GM18870 (cell line): ENCODE data around the gene CREB3L1.

Experiments used
- ATAC-seq: cut with Tn5 transposase; IDR thresholded peaks from one replicate; pipeline ENCODE4 v1.9.1; 2021; ENCODE audit warnings: moderate library complexity; ENCODE audit not compliant: unreplicated experiment

The CREB3L1 gene

DNA sequence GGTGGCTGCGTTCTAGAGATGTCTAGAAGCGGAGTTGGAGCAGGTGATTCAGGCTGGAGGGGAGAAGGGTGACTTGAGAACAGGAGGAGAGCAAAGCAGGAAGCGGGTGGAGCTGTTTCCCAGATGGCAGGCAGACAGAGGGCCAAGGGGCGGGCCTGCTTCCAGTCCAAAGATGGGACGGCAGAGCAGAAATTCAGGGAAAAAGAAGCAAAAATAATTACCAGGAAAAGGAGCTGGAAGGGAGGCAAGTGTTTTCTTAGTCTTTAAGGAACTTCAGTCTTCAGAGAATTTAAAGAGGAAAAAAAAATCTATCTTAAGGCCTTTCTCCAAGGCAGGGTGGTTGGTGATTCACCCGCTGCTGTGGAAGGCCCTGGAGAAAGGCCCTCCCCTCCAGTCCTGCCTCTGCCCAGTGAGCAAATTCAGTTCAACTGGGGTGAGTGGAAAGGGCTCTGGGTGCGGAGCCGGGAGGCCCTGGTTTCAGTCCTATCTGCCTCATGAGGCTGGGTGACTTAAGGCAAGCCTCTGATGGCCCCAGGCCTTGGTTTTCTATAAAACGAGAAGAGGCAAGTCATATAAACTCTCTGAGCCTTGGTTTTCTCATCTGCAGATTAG, 4.5 kb upstream of the CREB3L1 start:
- no peak for ATAC-seq

DNA sequence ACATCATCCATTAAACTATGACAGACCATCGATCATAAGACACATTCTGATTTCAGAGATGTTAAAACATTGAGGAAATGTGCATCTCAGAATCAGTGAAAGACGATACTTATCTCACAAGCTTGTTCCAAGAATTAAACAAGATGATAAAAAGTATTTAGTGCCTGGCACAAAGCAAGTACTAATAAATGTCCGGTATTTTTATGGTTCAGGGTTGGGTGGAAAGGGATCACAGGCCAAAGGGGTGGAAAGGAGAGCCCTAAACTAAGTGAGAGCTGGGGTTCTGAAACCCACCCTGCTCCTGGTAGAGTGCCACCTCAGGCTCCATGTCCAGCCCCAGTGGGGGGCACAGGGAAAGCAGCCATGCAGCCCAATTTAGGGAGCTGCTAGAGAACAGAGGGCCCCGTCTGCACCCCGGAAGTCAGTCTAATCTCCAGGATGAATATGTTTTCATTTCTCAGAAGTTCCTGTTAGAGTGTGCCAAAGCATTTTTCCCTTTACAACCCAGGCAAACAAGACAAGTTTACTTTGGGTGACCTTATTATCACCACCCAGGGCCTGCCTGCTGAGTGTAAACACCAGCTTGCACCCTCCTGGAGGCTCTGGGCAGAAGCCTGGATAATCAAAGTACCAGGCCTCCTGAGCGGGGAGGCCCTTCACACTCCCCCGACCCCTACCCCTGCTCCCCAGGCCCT, 3.8 kb upstream of the CREB3L1 start:
- no peak for ATAC-seq

DNA sequence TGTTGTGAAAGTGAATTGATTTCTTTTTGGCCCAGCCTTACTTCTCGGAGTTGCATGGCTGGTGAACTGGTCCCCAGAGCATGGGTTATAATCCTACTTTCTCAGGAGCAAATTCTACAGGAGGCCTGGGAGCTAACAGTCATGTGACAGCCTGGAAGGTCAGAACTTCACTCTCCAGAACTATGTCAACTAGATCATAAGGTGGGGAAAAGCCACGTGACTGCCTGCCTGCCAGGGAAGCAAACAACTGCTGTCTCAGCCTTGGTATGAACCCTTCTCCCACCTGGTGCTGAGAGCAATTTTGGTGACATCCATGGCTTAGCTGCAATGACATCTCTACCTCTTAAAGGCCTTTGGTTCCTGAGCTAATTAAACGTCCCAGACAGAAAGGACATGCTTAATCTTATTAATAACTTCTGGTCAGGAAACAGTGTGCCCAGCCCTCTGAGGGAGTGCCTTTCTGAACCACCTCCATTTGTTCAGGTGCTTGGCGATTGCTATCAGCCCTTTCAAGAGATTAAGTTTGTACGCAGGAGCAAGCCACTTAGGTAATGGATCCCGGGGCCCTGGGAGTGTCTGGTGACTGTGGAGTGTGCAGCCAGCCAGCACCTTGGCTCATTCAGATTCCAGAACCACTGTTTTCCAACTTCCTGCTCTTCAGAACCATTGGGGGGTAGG, 1.4 kb upstream of the CREB3L1 start:
- ATAC-seq = no peak

DNA sequence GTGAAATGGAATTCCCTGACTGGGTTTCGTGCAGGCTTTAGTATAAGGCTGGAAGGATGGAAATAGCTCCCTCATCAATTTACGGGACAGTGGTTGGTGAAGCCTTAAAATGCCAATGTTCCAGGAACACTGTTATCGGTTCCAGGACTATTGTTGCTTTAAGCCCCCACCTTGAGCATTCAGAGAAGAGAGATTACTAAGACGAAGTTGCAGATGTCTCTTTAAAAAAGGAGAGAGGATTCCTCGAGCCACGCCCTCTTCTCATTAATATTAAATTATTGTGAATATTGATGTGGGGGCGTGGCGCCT, 195 bp upstream of the CREB3L1 start:
- ATAC-seq = no peak

DNA sequence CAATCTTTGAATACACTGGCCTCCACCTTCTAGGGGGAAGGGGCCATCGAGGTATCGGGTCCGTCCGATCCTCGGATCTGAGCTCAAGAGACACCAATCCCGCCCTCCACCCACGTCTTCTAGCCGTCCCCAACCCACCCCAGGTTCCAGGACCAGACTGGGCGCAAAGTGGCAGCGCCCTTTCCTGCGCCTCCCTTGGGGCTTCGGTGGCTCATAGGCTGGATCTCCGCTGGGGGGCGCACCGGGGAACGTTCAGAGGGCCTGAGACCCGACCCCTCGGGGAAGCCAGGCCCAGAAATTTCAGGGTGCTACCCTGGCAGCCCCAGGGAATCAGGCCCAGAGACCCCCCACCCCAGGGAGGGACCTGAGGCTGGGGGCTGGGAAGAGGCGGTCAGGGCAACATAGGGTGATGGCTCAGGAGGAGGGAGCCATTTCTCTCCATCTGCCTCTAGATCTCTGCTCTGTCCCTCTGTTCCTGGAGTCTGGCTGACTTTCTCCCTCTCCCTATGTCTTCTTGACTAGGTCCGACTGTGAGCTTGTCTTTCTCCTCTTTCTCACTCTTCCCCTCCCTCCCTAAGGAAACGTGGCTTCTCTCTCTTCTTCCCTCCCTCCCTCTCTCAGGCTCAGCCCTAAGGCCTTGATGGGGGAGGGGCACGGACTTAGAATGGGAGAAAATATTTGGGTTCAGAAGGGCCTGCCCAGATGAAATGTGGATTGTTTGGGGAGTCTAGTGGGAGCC, 1.1 kb downstream of the CREB3L1 start:
- ATAC-seq = no peak

DNA sequence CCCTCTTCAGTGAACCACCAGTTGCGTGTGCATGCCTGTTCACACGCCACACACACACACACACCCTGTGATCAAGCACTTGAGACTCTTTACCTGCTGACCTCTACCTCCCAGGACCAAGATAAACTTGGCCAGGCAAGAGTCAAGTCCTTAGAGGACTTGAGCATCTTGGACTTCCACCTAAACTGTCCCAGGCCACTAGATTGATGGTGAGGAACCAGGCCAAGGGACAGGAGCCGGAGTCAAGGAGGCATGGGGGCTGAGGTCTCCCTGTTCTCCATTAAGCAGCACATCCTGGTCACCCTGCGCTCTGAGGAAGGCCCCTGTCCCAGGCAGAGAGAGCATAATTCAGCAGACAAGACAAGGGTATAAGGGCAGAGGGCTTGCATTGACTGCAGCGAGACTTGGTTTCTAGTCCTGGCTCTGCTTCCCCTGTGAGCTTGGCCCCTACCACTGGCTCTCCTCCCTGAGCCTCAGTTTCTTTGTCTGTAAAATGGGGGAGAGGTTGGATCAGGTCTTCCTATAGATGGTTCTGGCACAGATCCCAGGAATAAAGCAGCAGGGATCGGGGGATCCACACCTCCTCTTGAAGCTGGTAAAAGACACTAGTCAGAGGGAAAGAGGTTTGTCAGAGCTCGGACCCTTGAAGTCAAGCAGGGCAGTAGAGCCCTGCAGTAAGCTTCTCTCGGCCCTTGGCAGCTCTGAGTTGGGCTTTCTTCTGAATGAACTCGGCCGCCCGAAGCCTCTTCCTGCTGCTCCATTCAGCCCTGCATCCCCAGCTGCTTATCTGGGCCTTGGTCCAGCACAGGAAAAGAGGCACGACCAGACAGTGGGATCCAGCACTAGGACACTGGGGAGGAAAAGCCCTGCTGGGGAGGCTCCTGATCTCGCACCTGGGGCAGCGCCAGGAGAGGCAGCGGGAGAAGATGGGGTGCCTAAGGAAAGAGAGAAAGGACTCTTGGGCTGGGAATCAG, 2.0 kb downstream of the CREB3L1 start:
- no peak for ATAC-seq

DNA sequence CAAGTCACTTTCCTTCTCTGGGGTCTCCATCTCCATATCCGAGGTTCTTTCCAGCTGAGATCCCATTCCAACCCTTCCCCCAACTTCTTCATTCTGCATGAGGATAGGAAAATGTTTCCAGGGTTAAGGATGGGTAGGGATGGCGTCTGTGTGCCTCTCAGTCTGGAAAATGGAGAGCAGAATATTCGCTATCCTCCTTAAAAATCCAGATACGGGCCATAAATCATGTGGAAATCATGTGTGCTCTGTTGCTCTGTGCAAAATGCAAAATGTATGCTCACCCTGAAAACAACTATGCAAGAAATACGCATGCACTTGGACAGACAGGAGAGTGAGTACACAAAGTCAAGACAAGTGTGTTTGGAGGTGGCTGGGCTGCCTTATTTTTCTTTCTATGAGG, 3.2 kb downstream of the CREB3L1 start:
- no peak for ATAC-seq

DNA sequence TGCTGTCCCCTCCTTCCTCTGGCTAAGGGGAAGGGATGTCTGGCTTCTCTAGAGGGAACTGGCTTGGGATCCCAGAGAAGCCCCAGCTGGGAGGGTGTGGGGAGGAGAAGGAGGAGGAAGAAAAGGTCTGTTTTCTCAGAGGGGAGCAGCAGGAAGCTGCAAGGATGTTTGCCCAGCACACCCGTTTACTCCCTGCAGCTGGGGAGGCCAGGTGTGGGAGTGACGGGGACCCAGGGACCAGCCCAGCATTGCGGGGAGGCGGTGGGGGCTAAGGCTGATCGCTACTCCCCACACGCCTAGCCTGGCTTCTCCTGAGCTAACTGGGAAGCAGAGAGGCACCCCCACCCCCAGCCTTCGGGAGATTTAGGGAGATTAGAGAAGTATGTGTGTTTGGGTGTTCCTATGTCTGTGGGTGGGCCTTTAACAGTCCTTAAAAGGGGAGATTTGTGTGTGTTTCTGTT, 3.9 kb downstream of the CREB3L1 start:
- ATAC-seq = no peak

DNA sequence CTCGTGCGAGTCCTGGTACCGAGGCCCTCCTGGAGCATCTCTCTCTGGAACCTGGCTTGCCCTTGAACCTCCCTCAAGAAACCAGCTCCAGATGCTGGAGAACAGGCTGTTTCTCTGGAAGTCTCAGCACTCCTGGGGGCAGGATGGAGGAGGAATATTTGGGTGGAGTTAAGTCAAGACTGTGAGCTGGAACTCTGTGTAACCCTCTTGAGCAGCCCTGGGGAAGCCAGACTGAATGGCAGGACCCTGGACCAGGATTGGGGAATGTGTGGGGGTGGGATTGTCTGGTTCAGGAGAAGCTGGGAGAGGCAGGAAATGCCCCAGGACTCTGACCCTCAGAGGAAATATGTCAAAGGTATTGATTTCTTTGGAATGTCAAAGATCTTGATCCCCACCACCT, 7.7 kb downstream of the CREB3L1 start:
- no peak for ATAC-seq

DNA sequence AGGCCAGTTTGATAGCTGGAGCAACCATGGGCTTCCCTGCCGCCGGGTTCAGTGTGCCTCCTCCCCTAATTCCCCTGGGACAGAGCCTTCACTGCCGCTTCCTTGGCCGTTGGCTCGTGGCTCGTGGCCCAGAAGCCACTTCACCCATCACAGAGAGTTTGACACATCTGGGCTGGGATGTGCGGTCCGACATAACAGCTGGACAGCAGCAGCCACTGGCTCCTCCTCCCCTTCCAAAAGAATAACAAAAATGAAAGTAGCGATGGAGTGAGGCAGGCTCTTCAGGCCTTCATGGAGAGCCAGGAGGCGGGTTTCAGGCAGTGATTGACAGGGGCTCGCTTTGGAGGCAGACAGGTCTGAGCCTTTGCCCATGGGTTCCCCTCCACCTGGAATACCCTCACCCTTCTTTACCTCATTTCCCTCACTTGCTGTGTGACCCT, 8.2 kb downstream of the CREB3L1 start:
- ATAC-seq = no peak

DNA sequence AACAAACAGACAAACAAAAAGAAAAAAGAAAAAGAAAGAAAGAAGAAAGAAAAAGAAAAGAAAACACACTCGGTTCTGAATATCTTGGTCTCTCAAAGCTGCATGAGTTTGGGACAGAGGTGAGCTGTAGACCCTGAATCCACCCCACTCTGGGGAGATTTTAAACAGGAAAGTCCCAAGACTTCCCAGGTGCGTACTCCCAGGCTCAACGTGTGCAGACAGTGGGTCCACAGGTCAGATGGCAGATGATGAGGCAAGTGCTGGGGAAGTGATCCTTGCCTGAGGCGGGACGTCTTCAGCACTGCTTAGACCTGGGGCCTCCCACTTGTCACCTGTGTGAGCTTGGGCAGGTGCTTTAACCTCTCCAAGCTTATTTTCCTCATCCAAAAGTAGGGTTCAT, 9.3 kb downstream of the CREB3L1 start:
- no peak for ATAC-seq

DNA sequence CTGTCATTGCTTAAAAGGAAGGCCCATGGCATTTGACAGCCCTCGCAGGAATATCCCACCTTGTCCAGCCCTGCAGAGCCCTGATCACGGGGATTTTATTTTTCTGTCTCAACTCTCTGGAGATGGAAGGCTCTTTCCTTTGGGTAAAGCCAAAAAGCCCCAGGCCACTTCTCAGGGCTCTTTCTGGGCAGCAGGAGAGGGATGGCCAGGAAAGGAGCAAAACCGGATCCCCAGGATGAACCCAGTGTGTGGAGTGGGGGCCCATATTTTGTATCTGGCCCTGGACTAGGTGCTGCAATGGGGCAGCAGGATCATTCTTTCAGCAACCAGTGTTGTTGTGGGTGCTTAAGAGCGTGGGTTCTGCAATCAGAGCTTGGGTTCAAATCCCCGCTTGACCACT, 11.0 kb downstream of the CREB3L1 start:
- no peak for ATAC-seq

DNA sequence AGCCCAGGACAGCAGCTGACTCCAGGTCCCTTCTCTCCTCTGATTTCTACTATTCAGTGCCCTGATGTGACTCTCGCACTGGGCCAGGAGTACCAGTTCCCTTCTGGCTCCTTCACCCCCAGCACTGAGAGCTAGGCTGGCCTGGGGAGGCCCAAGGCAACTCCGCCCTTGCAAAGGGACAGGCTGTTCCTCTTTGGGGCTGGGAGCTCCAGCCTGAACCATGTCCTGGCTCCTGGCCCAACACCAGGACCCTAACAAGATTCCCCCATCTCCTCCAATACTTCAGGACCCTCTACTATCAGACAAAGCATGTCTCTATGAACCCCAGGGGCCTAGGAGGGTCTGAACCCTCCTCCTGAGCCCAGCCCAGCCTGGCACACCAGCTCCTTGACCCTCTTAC, 12.5 kb downstream of the CREB3L1 start:
- no peak for ATAC-seq

DNA sequence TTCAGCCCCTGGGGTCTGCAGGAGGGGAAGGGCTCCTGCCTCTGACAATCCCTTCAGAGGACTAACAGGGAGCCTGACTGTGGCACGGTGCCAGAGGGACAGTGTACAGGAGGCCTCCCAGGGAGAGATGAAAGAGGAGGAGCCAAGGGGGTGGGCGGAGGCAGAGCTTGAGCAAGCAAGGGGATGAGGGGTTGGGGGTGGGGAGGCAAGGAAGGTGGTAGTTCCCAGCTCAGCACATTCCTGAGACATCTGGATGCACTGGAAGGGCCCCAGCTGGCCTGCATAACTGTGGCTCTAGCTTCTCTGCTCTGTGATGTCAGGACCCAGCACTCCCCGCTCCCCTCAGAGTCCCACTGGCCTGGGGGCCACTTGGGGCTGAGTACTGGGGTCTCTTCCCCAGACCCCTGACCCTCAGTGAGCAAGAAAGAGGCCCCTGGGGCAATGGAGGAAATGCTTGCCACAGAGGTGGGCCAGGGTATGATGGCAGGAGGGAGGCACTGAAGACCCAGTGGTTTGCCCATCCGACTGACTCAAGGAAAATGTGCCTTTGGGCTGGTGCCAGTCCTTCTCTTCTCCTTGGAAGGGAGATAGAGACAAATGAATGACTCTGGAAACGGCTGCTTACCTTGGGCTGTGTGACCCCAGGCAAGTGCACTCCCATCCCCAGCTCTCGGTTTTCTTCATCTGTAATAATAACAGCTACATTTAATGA, 13.3 kb downstream of the CREB3L1 start:
- ATAC-seq = no peak

DNA sequence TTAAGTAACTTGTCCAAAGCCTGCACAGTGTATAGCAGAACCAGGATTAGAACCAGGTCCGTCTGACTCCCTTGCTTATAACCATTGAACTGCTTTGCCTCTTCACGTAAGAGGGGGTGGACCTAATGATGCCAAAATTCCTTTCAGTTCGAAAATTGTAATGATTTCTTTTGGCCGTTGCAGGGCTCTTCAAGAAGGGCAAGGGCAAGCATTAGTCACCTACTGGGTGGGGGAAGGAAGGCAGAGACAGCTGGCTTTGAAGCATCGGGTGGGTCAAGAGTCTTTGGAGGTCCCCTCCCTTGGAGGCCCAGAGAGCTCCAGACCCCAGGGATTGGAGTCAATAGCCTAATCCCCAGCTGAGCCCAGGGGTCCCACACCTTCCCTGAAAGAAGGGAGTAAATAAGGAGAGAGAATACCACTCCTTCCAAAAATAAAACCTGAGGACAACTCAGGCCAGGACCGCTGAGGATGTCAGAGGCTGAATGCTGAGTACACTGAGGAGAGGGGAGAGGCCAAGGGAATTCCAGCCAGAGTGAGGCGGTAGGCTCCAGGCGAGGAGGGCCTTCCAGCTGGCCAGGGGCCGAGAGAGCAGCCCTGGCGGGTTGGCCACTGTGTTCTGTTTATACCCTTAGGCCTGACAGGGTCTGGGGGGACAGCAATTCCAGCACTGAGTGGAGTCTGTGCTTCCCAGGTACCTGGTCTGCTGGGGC, 14.1 kb downstream of the CREB3L1 start:
- ATAC-seq = no peak

DNA sequence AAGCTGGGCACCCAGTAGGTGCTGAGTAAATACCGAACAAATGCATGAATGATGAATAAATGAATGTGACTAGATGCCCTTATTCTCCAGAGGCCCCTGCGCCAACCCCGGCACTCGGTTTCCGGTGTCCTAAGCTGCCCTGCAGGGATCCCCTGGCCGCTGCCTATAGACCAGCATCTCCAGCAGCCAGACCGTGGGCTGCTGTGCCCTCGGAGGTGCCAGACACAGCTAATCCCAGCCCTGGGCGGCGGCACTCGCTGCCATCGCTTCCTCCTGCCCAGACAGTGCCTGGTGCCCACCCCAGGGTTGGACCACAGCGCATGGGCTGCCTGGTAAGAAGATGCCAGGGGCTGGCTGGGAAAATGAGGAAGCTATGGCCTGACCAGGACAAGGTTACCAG, 15.6 kb downstream of the CREB3L1 start:
- ATAC-seq = no peak

DNA sequence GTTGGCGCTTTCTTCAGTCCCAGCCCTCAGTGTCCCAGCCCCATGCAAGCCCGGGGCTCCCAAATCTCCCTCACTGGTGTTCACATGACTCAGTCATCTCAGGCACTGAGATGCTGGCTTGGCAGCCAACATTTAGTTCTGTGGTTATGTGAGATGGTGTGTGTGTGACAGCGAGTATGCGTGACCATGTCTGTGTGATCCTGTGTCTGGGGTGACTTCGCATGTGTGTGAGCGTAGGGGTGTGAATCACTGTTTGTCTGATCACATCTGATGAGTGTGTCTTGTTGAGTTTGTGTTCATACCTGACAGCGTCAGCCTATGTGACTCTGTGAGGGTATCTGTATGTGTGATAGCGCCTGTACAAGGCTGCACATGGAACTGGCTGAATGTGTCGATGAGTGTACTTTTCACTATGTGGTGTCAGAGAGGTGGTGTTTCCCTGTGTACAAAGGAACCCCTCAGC, 16.2 kb downstream of the CREB3L1 start:
- no peak for ATAC-seq

DNA sequence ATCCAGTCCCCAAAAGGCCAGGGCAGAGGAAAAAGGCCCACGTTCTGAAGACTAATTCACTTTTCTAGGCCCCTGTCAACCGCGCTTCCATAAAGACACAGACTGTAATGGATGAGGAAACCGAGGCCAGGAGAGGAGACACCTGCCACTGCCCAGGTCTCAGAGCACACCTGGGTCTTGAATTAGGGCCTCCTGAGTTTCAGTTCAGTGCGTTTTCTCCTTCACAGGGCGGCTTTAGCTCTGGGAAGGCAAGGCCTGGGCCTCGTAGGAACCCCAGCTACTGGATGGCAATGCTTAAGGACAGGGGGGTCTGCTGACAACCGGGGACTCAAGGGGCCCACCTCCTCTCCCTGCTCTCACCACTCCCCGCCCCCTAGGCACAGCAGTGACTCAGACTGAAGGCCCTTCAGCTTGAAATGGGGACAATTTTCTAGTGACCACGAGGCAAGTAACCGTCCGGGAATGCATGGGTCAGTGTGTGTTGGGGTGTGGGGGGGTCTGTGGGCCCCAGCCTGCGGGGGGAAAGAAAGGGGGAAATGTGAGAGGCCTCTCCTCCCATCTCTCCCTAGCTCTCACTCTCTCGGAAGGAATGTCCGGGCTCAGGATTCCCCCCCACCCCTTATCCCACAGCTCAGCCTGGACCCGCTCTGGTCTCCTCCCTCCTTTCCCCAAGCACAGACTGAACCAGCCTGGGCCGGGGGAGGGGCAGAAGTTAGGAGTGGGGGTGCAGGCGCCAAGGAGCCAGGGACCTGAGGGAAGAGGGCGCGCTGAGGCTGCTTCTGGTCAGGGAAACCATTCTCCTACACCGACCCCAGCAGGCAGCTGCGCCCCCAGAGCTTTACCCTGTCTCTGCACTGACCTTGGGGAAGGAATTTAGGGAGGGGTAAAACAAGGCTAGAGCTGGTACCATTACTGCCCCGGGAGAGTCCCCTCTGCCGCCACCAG, 17.2 kb downstream of the CREB3L1 start:
- no peak for ATAC-seq
